Panc1 (cell line): Measurements from ENCODE around the gene LMF1. TPM values are rescaled to one million over a fixed set of nuclear protein-coding genes. Genes with fewer than 3 reads are reported as not detected.

Experiments
- ATAC-seq: fragments of 200-7000 bp; cut with Tn5 transposase; 2 replicates; pipeline ENCODE4 v1.9.1; 2020; ENCODE audit warnings: mild to moderate bottlenecking, moderate library complexity
- BruUV-seq: library from RNA; stranded (reverse); fragments of 400-500 nt; replicated peaks from 2 replicates; lab custom pipeline; 2021; lab: Mats Ljungman, UMichigan
- CTCF ChIA-PET: fragments of 300-600 bp; sonication (Branson Sonifier 250); formaldehyde crosslinking; loops from one replicate; lab custom pipeline; 2022; ENCODE audit warnings: antibody characterized with exemption; lab: Charles Lee
- POLR2A ChIA-PET: fragments of 300-600 bp; sonication (Branson Sonifier 250); formaldehyde crosslinking; loops from one replicate; lab custom pipeline; 2022; ENCODE audit warnings: antibody characterized with exemption; lab: Charles Lee
- DNase-seq: peaks from one replicate; pipeline ENCODE4 v3.0.0-alpha.2; 2010; ENCODE audit warnings: low read depth, low spot score
- H3K27ac ChIP-seq: 2 replicates; pipeline ENCODE4 v1.5.1; 2011; ENCODE audit warnings: mild to moderate bottlenecking, low read length, inconsistent platforms
- H3K27me3 ChIP-seq: fragments of 200-500 bp; sonication (Bioruptor generic); 2 replicates; pipeline ENCODE4 v1.6.0; 2014; ENCODE audit warnings: low read length, inconsistent platforms; ENCODE audit not compliant: control insufficient read depth, insufficient read depth
- H3K36me3 ChIP-seq: fragments of 200-500 bp; sonication (Bioruptor generic); 2 replicates; pipeline ENCODE4 v1.5.1; 2014; ENCODE audit warnings: inconsistent platforms, mild to moderate bottlenecking, low read length, moderate library complexity; ENCODE audit not compliant: control insufficient read depth, insufficient read depth
- H3K4me1 ChIP-seq: 2 replicates; pipeline ENCODE4 v1.5.1; 2011; ENCODE audit warnings: inconsistent platforms, mild to moderate bottlenecking, low read length, moderate library complexity; ENCODE audit not compliant: control insufficient read depth, insufficient read depth
- H3K4me3 ChIP-seq, 2 experiments: 2 replicates each; pipeline ENCODE4 v1.5.1; 2011 to 2012; ENCODE audit warnings: low read depth in 2 of 2, low read length in 2 of 2, mild to moderate bottlenecking in 2 of 2, inconsistent platforms in 1 of 2, moderate library complexity in 1 of 2
- H3K9me3 ChIP-seq: fragments of 200-500 bp; sonication (Bioruptor generic); 2 replicates; pipeline ENCODE4 v1.5.1; 2014; ENCODE audit warnings: low read depth, mild to moderate bottlenecking, inconsistent platforms, low read length, moderate library complexity; ENCODE audit not compliant: control insufficient read depth, insufficient read depth
- POLR2AphosphoS5 ChIP-seq: IDR thresholded peaks from 2 replicates; pipeline ENCODE4 v1.6.1; 2012; ENCODE audit warnings: mild to moderate bottlenecking, low read depth, low read length, moderate library complexity
- SIN3A ChIP-seq: IDR thresholded peaks from 2 replicates; pipeline ENCODE4 v1.6.1; 2012; ENCODE audit warnings: low read depth, mild to moderate bottlenecking, low read length, moderate library complexity, borderline replicate concordance; ENCODE audit not compliant: insufficient read depth
- TCF7L2 ChIP-seq: IDR thresholded peaks from 2 replicates; pipeline ENCODE4 v1.6.1; 2011; ENCODE audit warnings: mild to moderate bottlenecking, low read depth, low read length, inconsistent platforms
- in situ Hi-C: cut with HindIII; loops from 2 replicates; pipeline ENCODE4 v1.10.0; 2016; ENCODE audit warnings: low sequenced_read_pairs, low pct_unique_long_range_greater_than_20kb
- intact Hi-C: fragments of 100-400 bp; cut with micrococcal nuclease; formaldehyde crosslinking; loops from one replicate; pipeline ENCODE4 v1.10.0; 2022; ENCODE audit not compliant: unreplicated experiment
- total RNA-seq: library from RNA; stranded (reverse); gene quantifications from one replicate; pipeline ENCODE4 v1.2.1, GENCODE V29; 2021; ENCODE audit not compliant: unreplicated experiment
- TF ChIP-seq, protein P1 (sequence below), 2 experiments: IDR thresholded peaks; 2 replicates each; pipeline ENCODE4 v1.6.1; 2011 to 2012; ENCODE audit warnings: low read depth in 2 of 2, control low read depth in 1 of 2, low read length in 1 of 2, mild to moderate bottlenecking in 1 of 2, moderate library complexity in 1 of 2; ENCODE audit not compliant: insufficient read depth in 1 of 2
- TF ChIP-seq, protein P2 (sequence below): fragments of 450-650 bp; IDR thresholded peaks from 2 replicates; pipeline ENCODE4 v1.5.1; 2017; ENCODE audit warnings: mild to moderate bottlenecking

Gene LMF1
- total RNA-seq, 1 experiment from 2014 or later, result 24.3 TPM

DNA sequence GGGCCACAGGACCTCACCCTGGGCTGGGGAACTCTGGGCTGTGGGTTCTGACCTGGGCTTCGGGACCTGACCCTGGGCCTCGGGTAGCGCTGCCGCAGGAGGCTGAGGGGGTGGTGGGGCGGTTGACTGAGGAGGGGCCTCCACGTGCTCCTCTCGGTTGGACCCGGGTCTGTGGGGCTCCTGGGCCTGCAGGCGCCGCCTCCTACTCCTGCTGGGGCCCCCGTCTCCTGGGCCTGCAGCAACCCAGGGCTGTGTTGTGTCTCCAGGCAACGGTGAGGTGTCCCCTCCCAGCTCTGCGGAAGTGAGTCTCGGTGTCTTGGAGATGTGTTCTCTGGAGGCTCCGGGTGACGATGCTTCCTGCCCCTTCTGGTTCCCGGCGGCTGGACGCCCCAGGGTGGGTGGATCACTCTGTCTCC is 128.7 kb downstream of the LMF1 start:
- intact Hi-C loops (no loop called here), in situ Hi-C loops (no loop called here)
- H3K36me3 ChIP-seq, result no peaks in the 10 kb centered on the region
- no TSS peak for BruUV-seq
- DNase-seq (no peak), ATAC-seq (no peak)
- ChIA-PET CTCF (no interaction called here), POLR2A (no interaction called here)
- no peaks in the 10 kb centered on the region for H3K27me3 ChIP-seq
- H3K4me3 ChIP-seq, result no peak overlapping the region
- H3K27ac ChIP-seq, result no peak overlapping the region
- no peaks in the 10 kb centered on the region for H3K9me3 ChIP-seq
- no peaks in the 10 kb centered on the region for H3K4me1 ChIP-seq
- TF ChIP-seq POLR2AphosphoS5, result no peak
- TF ChIP-seq SIN3A, result no peak
- no peak for TF ChIP-seq TCF7L2
- TF ChIP-seq, protein P1, sequence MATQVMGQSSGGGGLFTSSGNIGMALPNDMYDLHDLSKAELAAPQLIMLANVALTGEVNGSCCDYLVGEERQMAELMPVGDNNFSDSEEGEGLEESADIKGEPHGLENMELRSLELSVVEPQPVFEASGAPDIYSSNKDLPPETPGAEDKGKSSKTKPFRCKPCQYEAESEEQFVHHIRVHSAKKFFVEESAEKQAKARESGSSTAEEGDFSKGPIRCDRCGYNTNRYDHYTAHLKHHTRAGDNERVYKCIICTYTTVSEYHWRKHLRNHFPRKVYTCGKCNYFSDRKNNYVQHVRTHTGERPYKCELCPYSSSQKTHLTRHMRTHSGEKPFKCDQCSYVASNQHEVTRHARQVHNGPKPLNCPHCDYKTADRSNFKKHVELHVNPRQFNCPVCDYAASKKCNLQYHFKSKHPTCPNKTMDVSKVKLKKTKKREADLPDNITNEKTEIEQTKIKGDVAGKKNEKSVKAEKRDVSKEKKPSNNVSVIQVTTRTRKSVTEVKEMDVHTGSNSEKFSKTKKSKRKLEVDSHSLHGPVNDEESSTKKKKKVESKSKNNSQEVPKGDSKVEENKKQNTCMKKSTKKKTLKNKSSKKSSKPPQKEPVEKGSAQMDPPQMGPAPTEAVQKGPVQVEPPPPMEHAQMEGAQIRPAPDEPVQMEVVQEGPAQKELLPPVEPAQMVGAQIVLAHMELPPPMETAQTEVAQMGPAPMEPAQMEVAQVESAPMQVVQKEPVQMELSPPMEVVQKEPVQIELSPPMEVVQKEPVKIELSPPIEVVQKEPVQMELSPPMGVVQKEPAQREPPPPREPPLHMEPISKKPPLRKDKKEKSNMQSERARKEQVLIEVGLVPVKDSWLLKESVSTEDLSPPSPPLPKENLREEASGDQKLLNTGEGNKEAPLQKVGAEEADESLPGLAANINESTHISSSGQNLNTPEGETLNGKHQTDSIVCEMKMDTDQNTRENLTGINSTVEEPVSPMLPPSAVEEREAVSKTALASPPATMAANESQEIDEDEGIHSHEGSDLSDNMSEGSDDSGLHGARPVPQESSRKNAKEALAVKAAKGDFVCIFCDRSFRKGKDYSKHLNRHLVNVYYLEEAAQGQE (IDR thresholded peaks at IDR 0.05; ENCODE audit: insufficient read depth in 1 of 2, low read depth in 2 of 2, low read length in 1 of 2), result no peak
- TF ChIP-seq, protein P2, sequence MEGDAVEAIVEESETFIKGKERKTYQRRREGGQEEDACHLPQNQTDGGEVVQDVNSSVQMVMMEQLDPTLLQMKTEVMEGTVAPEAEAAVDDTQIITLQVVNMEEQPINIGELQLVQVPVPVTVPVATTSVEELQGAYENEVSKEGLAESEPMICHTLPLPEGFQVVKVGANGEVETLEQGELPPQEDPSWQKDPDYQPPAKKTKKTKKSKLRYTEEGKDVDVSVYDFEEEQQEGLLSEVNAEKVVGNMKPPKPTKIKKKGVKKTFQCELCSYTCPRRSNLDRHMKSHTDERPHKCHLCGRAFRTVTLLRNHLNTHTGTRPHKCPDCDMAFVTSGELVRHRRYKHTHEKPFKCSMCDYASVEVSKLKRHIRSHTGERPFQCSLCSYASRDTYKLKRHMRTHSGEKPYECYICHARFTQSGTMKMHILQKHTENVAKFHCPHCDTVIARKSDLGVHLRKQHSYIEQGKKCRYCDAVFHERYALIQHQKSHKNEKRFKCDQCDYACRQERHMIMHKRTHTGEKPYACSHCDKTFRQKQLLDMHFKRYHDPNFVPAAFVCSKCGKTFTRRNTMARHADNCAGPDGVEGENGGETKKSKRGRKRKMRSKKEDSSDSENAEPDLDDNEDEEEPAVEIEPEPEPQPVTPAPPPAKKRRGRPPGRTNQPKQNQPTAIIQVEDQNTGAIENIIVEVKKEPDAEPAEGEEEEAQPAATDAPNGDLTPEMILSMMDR, result no peak

DNA sequence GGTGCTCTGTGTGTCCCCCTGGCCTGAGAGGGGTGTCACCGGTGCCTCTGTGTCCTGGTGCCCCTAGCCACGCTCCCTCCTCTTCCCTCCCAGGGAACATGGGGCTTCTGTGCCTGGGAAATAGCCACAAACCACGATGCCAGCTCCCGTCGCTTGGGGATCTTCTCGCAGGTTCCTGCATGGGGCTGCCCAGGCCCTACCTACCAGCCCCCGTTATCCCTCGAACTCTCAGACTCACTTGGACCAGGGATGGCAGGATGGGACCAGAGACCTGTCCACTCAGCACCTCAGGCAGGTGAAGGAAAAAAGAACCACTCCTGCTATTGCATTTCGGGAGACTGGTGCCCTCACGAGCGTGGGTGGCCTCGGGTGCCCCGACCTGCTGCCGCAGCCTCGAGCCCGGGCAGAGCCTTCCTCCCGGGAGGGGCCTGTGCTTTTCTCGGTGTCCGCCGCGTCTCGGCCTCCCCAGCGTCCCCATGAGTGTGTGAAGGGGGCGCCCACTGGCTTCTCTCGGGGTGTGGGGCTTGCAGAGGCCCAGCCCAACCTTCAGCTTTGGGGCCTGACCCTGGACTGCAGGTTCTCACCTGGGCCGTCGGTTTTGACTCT is 129.2 kb downstream of the LMF1 start:
- no peaks in the 10 kb centered on the region for H3K4me1 ChIP-seq
- no peak overlapping the region for H3K27ac ChIP-seq
- no peaks in the 10 kb centered on the region for H3K36me3 ChIP-seq
- TF ChIP-seq POLR2AphosphoS5, result no peak
- TF ChIP-seq, protein P2, result no peak
- no peak for TF ChIP-seq SIN3A
- TF ChIP-seq TCF7L2, result no peak
- TF ChIP-seq, protein P1 (IDR thresholded peaks at IDR 0.05; ENCODE audit: insufficient read depth in 1 of 2, low read depth in 2 of 2, low read length in 1 of 2), result no peak
- H3K27me3 ChIP-seq, result no peaks in the 10 kb centered on the region
- POLR2A ChIA-PET, result no interaction called here
- DNase-seq (no peak), ATAC-seq (no peak)
- in situ Hi-C loops (no loop called here), intact Hi-C loops (no loop called here)
- H3K4me3 ChIP-seq, result no peak overlapping the region
- no peaks in the 10 kb centered on the region for H3K9me3 ChIP-seq
- no TSS peak for BruUV-seq
- CTCF ChIA-PET, result no interaction called here
